Ramos (cell line): ENCODE results near the gene RLN1.

Experiments used
- in situ Hi-C: fragments of 300-500 bp; cut with MboI; formaldehyde crosslinking; loops from one replicate; pipeline ENCODE4 v1.14.3; 2022; ENCODE audit warnings: low sequenced_read_pairs; ENCODE audit not compliant: unreplicated experiment

Gene RLN1, protein sequence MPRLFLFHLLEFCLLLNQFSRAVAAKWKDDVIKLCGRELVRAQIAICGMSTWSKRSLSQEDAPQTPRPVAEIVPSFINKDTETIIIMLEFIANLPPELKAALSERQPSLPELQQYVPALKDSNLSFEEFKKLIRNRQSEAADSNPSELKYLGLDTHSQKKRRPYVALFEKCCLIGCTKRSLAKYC

DNA sequence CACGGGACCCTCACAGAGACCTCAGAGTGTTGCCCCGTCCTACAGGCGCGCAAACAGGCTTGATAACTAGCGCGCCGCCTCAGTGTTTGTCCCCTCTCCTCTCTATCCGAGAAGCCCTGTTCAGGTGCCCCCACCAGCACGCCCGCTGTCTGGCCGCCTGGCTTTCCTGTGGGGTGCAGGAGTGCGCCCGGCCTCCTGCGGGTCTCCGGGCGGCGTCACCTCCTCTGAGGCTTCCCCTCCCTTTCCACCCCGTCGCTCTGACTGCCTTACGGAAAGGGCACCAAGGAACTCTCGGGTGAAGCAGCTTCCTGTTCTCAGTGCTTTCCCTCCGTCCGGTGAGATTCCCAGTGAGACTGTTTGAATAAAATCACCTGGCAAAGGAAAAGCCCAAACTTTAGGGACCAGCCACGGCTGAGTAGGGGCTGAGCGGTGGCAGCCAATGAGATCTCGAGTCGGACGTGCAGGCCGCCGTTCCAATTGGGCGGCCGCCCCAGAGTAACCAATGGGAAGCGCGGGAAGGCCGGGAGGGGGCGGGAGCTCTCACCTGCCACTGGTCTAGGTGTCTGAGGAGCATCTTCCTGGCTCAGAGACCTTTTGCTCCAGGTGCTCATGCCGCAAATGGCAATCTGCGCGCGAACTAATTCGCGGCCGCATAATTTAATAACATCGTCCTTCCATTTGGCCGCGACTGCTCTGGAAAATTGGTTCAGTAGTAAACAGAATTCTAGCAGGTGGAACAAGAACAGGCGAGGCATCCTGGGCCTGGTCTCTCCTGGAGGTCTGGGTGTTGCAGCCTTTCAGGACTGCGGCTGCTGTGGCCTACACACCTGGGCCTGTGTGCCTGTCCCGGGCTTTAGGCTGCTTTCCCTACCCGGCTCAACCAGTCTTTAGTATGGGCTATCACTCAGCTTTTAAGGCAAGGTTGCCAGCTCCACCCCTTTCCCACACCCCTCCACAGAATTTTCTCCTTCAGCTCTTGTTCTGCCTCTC, at the start of gene RLN1:
Gene RLN1 (minus strand): TSS at position 885 of the 990 bp plus-strand sequence. CDS start 130 bp downstream, at position 755.
- in situ Hi-C loops, result loop anchor here (25.0 kb wide), 1 partner anchor 577 kb away; no protein-coding TSS in a partner anchor

DNA sequence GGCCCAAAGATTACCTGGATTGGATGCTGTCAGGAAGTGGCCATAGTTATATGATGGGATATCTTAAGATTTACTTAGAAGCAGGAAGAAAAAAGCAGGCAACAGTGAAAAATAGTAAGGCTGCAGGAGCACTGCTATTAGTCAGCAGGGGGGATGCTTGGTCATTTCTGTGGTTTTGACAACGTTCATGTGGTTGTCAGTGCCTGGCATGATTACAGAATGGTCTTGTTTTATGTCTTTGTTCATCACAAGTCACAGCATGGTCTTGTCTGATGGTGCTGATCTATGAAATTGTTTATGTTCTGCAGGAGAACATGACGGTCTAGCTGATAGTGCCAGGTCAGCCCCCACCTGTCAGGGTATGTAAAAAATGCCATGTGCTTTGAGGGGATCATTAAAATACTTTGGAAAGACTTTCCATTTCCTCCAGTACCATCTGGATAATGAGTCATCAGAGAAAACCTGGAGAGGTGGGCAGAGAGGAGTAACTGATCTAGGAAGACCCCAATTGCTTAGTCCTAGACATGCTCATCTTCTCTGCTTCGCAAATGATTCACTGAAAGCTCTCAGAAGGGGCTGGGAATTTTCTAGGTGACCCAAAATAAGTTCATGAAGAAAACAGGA, 49.5 kb upstream of the RLN1 start:
- in situ Hi-C loops, result no loop called here

DNA sequence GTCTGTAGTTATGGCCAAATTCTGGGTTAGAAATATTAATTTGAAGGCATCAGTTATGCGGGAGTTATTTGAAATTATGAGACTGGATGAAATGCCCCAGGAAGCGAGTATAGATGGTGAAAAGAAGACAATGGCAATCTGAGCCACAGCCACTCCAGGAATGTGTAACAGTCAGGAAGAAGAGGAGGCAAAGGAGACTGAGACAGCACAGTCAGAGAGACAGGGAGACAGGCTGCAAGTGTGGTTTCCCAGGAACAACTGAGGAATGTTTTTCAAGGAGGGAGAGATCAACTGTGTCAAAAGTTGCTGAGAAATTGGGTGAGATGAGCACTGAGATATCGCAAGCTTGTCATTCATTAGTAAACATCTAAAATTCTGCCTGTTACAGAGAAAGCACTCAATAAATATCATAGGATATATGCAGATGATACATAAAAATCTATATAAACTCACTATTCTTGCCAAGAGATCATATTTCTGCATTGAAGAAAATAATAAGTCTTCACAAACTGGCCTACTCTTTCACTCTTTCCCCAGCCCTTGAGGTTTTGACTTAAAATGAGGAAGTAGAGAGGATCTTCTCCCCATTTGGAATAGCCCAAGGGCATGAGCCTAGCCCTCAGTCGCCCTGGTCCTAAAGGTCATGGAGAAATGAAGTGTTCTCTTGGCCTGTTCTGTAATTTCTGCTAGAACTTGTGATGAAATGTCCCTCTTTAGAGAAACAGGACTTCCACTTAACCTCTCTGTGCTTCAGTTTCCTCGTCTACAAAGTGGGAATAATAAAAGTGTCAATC, 48.5 kb upstream of the RLN1 start:
- in situ Hi-C loops, result no loop called here

DNA sequence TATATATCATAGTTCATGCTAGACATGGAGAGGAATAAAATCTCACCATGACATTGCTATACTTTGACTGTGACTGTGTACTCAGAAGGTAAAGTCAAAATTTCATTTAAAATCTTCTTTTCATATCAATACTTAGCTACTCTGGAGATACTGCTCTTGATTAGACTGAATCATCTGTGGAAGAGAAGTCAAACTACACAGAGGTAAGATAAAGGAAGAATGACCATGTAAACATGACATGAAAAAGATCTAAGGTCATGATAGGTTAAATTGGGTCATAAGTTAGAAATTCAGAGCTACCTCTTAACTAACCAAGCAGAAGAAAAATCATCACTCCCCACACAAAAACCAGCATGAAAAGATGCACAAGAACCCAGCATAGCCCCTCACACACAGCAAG, 44.8 kb upstream of the RLN1 start:
- in situ Hi-C loops, result no loop called here

DNA sequence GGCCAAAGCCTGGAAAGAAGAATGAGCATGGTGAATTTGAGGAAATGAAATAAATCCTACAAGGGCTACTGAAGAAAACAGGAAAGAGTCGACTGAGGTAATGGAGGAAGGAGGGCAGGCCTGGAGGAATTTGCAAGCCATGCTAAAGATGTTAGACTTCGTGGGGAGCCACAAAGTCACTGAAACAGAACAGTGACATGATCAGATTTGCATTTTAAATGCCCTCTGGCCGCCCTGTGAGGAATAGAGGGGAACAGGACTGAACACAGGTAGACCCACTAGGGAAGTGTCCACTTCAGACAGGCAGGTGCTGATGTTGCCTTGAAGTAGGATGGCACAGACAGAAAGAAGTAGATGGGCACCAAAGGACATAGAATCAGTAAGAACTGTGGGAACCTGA, 42.8 kb upstream of the RLN1 start:
- in situ Hi-C loops, result no loop called here

DNA sequence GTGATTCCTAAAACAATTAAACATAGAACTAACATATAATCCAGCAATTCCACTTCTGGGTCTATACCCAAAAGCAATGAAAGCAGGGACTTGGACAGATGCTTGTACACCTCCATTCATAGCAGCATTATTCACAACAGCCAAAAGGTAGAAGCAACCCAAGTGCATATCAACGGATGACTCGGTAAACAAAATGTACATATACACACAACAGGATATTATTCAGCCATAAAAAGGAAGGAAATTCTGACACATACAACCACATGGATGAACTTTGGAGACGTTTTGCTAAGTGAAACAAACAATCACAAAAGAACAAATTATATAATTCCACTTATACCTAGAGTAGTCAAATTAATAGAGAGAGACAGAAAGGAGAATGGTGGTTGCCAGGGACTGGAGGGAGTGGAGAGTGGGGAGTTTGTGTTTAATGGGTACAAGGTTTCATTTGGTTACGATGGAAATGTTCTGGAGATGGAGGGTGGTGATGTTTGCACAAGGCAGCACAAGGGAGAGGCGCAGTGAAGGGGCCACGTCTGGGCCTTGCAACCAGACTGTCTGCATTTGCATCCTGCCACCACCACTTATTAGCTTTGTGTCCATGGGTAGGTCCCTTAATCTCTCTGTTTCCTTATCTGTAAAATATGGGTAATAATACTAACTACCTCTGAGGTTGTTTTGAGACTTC, 36.3 kb upstream of the RLN1 start:
- in situ Hi-C loops, result no loop called here

DNA sequence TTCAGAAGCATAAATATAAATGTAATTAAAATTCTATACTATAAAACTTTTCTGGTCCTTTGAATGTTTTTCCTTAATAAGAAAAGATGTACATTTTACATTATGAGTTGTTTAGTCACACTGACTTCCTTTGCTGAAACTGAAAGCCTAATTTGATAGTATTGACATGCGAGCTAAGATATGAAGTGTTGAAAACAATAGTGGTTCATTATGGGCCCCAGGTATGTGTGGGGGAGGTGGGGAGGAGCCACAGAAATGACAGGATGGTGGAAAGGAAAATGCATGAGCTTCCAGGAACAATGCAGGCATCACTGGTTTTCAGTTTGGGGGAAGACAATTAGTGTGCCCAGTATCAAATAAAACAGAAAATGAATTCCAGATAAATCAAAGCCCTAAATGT, 35.4 kb upstream of the RLN1 start:
- in situ Hi-C loops, result no loop called here

DNA sequence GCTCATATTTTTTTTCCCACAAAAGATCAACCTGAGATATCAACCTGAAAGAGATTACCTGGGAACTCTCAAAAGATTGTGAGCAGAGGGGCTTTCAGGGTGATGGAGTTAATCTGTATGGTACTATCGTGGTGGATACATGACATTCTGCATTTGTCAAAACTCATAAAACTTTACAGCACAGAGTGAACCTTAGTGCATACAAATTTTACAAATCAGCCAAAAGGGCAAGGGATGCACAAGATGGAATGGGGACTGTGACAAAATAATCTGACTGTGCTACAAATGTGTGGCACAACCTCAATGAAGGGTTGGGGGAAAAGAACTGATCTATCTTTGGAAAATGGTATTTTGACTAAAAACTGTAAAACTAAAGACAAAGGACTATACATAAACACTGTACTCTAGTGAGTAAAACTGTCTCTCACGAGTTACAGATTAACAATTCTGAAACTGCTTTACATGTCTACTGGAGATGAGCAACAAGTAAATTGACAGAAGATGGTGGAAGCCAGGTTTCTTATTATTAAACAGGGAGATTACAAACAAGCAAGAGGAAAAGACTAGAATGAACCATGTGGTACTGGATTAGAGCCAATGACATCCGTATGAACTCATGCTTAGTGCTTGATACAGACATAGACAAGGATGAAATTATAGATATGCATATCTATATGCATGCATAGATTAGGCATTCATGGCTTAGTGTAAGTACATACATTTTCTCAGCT, 24.8 kb upstream of the RLN1 start:
- in situ Hi-C loops, result no loop called here

DNA sequence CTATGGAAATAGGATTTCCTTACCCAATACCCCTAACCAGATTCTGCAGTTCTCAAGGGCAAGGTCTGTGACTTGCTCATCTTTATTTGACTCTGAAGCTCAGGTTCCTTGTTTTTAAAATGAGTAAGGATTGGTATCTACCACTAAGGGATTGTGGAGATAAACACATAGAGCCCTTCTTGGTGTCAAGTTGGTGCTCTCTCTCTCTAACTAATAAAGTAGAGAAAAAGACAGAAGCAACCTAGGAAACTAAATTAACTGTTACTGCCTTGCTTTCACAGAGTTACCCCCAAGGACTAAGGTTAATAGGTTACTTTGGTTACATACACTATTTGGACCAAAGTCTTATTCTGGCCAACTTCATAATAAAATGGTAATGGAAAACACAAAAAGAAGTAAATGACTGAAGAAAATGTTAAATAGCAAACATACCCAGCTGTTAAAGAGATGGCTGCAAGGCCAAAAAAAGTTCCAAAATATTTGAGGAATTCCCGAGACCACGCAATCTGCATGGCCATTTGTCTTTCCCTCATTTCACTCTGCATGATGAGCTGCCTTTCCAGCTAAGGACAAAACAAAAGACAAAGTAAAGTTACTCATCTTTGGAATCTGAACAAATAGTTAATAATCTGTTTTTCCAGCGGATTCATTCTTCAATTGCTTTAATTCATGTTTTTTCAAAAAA, 21.8 kb upstream of the RLN1 start:
- in situ Hi-C loops, result no loop called here

DNA sequence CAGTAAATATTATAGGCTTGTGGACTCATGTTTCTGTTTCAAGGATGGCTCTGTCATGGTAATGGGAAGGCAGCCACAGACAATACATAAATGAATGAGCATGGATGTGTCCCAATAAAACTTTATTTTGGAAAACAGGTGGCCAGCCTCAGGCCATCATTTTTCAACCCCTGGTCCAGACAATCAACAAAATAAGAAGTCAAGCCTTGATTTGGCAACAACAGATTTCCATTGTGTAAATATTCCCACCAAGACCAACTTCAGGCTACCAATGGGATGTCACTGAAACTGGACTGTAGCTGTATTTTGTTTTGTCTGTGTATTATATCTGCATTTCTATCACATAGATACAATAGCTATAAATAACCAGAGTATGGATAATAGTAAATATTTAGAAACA, 20.7 kb upstream of the RLN1 start:
- in situ Hi-C loops, result no loop called here

DNA sequence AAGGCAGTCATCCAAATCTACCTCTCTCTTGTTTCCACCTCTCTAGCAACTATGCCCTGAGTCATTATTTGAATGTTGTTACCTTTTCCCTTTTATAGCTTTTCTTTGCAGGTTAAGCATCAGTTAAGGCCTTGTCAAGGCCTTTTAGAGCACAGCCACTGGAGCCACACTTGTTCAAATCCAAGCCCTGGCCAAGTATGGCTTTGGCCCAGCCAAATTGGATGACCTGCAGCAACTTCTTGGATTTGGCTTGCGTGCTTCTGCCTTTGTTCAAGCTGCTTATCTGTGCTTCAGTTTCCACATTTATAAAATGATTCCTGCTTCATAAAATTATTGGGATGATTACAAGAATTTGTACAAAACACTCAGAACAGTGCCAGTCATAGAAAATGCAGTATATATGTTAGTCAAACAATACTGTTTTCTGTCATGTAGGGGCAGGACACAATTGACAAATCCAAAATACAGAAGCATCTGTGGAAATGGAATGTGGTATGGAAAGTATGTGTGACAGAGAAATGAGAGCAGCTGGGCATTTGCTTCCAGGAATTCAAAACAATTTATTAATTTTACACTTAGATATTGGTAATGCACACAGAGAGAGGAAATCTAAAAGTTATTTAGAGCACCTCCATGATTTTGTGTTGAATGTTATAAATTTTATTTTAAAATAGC, 17.9 kb upstream of the RLN1 start:
- in situ Hi-C loops, result loop anchor here (10.0 kb wide), 1 partner anchor 57 kb away; no protein-coding TSS in a partner anchor

DNA sequence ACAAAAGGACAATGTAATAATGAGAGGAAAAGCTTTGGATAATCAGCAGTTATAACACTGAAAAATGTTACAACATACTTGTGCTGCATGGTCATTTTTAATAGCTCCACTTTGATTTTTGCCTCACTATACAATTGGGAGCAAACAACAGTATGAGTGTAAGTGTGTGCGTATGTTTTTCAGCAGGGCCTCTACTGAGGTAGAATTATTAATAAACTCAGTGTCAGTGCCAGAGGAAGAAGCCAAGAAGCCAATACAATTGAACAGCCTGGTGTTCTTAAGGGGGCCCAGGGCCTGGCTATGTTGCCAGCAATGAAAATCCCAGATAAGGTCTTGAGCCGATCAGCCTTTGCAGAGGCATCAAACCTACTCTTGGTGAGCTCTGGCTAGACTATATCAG, 16.1 kb upstream of the RLN1 start:
- in situ Hi-C loops, result loop anchor here (10.0 kb wide), 1 partner anchor 59 kb away; no protein-coding TSS in a partner anchor

DNA sequence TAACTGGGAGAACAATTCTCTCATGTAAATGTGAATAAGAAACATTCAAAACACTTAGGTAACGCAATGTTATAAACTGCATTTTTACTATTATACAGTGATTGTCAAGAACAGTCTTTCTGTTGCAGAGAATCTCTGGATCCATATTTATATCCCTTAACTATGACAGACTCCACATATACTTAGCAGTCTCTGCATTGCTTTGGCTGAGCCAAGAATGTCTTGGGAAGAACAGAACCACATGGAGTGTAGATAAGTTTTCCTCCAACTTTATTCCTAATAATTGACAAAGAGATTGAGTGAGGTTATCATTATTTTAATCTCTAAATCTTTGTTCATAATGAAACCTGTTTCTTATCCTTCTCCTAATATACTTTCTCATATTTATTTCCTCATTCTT, 15.6 kb upstream of the RLN1 start:
- in situ Hi-C loops, result loop anchor here (10.0 kb wide), 1 partner anchor 60 kb away; no protein-coding TSS in a partner anchor

DNA sequence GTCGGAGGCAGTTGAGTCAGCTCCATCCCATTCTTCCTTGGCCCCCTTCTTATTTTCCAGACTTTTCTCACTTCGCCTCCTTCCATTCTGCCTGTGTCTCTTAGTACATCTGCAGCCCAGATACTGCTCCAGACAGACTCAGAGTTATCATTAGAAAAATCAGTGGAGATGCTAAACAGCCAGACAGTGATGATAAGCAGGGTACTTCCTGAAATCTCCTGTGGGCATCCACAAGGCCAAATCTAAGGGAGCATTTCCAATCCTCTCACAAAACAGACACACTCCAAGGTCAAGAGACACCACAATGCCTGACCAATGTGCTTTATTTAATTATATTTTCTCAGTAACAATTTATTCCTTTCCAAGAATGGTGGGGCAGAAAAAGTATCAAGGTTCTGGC, 14.5 kb upstream of the RLN1 start:
- in situ Hi-C loops, result loop anchor here (10.0 kb wide), 1 partner anchor 61 kb away; no protein-coding TSS in a partner anchor

DNA sequence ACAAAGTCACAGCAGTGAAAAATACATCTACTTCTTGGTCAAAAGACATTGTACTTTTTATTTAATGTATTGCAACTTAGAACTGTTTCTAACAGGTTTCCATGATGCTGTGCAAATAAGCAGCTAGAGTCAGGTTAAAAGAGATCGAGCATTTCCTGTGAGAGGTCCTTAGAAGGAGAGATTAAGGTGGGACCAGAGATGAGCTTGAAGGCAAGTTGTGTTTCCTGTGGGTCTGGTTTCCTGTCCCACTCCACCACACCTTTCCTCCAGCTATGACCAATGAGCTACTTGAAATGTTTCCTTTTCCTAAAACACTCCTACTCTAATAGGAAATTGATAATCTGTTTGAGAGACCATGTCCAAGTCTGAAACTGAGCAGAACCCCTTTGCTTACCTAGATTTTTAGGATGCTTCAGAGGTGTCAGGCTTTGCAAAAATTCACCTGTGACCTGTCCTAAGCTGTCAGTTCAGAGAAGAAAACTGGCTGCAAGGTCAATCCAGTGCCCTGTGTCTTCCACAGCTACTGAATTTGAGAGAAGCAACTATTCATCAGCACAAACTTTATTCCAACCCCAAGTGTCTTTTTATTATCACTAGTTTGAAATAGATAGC, 13.1 kb upstream of the RLN1 start:
- in situ Hi-C loops, result loop anchor here (10.0 kb wide), 1 partner anchor 62 kb away; no protein-coding TSS in a partner anchor

DNA sequence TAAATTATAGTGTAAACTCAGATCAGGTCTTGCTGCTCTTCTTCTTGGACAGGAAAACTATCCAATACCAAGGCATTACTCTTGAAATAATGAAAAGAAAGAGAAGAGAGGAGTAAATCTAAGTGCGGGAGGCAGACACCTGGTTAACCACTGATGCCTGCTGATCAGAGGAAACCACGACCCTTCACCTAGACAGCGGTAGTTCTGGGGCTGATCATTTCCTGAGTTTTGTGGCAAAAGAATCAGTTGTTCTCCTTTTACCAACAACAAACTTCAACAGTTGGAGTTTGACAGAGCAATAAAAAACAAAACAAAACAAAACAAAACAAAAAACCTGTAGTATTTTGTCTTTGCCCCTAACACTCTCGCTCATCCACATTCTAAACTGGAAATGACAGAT, 3.0 kb downstream of the RLN1 start:
- in situ Hi-C loops, result loop anchor here (25.0 kb wide), 1 partner anchor 574 kb away; no protein-coding TSS in a partner anchor

DNA sequence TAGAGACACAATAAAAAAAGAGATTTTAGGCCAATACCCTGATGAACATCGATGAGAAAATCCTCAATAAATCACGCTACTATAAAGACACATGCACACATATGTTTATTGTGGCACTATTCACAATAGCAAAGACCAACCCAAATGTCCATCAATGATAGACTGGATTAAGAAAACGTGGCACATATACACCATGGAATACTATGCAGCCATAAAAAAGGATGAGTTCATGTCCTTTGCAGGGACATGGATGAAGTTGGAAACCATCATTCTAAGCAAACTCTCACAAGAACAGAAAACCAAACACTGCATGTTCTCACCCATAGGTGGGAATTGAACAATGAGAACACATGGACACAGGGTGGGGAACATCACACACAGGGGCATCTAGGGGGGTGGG, 8.4 kb downstream of the RLN1 start:
- in situ Hi-C loops, result loop anchor here (25.0 kb wide), 1 partner anchor 569 kb away; no protein-coding TSS in a partner anchor
